ENCODE data around the gene GIT2.

The GIT2 gene

DNA sequence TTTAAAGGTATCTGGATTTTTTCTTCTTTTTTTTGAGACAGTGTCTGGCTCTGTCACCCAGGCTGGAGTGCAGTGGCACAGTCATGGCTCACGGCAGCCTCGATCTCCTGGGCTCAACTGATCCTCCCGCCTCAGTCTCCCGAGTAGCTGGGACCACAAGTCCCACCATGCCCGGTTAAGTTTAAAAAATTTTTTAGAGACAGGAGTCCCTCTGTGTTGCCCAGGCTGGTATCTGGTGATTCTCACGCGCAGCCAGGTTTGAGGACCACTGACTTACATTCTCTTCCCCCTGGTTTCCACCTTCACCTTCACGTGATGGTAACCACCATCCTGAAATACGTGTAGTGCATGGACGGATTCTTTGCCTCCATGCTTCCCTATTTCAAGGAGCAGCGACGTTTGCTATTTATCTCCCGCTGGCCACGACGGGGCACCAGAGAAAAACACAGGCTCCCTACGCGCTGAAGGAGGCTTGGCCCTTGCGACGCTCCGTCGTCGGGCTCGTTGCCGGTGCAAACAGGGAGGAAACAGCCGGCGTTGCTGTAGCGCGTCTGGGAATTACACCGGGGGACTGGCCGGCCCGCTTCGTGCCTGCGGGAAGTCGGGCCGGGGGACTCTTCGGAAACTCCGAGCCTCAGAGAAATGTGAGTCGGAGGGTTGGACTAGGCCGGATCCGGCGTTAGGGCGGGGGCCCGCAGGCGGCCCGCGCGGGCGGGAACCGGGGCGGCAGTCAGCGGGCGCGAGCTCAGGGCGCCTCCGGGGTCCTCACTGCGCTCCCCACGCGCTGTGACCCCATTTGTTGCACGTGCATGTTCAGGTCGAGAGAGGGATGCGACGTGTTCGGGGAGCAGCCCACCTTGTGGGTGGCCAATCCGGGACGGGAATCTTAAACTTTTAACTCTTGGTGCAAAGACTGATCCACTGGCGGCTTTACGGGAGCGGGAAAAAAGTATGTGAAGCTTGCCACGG lies 96.1 kb downstream of the GIT2 start, which contains the start of gene TCHP (continued):
- TF ChIP-seq, protein P1, sequence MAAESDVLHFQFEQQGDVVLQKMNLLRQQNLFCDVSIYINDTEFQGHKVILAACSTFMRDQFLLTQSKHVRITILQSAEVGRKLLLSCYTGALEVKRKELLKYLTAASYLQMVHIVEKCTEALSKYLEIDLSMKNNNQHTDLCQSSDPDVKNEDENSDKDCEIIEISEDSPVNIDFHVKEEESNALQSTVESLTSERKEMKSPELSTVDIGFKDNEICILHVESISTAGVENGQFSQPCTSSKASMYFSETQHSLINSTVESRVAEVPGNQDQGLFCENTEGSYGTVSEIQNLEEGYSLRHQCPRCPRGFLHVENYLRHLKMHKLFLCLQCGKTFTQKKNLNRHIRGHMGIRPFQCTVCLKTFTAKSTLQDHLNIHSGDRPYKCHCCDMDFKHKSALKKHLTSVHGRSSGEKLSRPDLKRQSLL (tag by site-specific recombination; IDR thresholded peaks at IDR 0.05), result peak; percentile 4; the same call in 1 of the 2 replicates
- TF ChIP-seq, protein P2, sequence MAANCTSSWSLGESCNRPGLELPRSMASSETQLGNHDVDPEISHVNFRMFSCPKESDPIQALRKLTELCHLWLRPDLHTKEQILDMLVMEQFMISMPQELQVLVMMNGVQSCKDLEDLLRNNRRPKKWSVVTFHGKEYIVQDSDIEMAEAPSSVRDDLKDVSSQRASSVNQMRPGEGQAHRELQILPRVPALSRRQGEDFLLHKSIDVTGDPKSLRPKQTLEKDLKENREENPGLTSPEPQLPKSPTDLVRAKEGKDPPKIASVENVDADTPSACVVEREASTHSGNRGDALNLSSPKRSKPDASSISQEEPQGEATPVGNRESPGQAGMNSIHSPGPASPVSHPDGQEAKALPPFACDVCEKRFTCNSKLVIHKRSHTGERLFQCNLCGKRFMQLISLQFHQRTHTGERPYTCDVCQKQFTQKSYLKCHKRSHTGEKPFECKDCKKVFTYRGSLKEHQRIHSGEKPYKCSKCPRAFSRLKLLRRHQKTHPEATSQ (tag by site-specific recombination; IDR thresholded peaks at IDR 0.05), result 0 out of 2 replicates have a peak, but pooled peaks have one; percentile 32
- TF ChIP-seq ZNF768 (tag by site-specific recombination; IDR thresholded peaks at IDR 0.05) (0 out of 2 replicates have a peak, but pooled peaks have one; percentile 5), KLF16 (tag by site-specific recombination; IDR thresholded peaks at IDR 0.05) (0 out of 2 replicates have a peak, but pooled peaks have one; percentile 31), IKZF3 (tag by site-specific recombination; IDR thresholded peaks at IDR 0.05) (peak; percentile 6; the same call in 1 of the 2 replicates), SCRT2 (tag by site-specific recombination; IDR thresholded peaks at IDR 0.05) (peak; percentile 51), ZNF792 (tag by site-specific recombination; IDR thresholded peaks at IDR 0.05) (0 out of 2 replicates have a peak, but pooled peaks have one; percentile 24), GLIS2 (tag by site-specific recombination; IDR thresholded peaks at IDR 0.05) (peak; percentile 56; the same call in 1 of the 2 replicates), ZNF776 (tag by site-specific recombination; IDR thresholded peaks at IDR 0.05; ENCODE audit: borderline replicate concordance) (no peak), ZNF777 (tag by site-specific recombination; IDR thresholded peaks at IDR 0.05; ENCODE audit: borderline replicate concordance) (peak; percentile 74; the same call in 1 of the 2 replicates), ZSCAN16 (tag by site-specific recombination; IDR thresholded peaks at IDR 0.05) (peak; percentile 76; the same call in 1 of the 2 replicates), ZNF274 (IDR thresholded peaks at IDR 0.05; ENCODE audit: low read length) (no peak), ZNF274 (tag by site-specific recombination; IDR thresholded peaks at IDR 0.05; ENCODE audit: borderline replicate concordance) (no peak), KLF7 (tag by site-specific recombination; IDR thresholded peaks at IDR 0.05; ENCODE audit: borderline replicate concordance) (0 out of 2 replicates have a peak, but pooled peaks have one; percentile 12), ZNF677 (tag by site-specific recombination; IDR thresholded peaks at IDR 0.05) (no peak), SP7 (tag by site-specific recombination; IDR thresholded peaks at IDR 0.05) (peak; percentile 68), ZNF76 (tag by site-specific recombination; IDR thresholded peaks at IDR 0.05; ENCODE audit: borderline replicate concordance, low read depth) (peak; percentile 69; the same call in 1 of the 2 replicates), ZNF214 (tag by site-specific recombination; IDR thresholded peaks at IDR 0.05; ENCODE audit: borderline replicate concordance) (no peak), ZNF335 (tag by site-specific recombination; conservative IDR thresholded peaks at IDR 0.05) (peak; percentile 97)
- TF ChIP-seq, protein P3, sequence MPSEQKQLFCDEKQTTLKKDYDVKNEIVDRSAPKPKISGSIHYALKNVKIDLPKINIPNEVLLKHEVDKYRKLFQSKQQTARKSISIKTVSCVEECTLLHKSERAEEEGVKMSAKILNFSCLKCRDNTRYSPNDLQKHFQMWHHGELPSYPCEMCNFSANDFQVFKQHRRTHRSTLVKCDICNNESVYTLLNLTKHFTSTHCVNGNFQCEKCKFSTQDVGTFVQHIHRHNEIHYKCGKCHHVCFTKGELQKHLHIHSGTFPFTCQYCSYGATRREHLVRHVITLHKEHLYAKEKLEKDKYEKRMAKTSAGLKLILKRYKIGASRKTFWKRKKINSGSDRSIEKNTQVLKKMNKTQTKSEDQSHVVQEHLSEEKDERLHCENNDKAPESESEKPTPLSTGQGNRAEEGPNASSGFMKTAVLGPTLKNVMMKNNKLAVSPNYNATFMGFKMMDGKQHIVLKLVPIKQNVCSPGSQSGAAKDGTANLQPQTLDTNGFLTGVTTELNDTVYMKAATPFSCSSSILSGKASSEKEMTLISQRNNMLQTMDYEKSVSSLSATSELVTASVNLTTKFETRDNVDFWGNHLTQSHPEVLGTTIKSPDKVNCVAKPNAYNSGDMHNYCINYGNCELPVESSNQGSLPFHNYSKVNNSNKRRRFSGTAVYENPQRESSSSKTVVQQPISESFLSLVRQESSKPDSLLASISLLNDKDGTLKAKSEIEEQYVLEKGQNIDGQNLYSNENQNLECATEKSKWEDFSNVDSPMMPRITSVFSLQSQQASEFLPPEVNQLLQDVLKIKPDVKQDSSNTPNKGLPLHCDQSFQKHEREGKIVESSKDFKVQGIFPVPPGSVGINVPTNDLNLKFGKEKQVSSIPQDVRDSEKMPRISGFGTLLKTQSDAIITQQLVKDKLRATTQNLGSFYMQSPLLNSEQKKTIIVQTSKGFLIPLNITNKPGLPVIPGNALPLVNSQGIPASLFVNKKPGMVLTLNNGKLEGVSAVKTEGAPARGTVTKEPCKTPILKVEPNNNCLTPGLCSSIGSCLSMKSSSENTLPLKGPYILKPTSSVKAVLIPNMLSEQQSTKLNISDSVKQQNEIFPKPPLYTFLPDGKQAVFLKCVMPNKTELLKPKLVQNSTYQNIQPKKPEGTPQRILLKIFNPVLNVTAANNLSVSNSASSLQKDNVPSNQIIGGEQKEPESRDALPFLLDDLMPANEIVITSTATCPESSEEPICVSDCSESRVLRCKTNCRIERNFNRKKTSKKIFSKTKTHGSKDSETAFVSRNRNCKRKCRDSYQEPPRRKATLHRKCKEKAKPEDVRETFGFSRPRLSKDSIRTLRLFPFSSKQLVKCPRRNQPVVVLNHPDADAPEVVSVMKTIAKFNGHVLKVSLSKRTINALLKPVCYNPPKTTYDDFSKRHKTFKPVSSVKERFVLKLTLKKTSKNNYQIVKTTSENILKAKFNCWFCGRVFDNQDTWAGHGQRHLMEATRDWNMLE (tag by site-specific recombination; conservative IDR thresholded peaks at IDR 0.05; ENCODE audit: low read depth), result no peak
- TF ChIP-seq, protein P4, sequence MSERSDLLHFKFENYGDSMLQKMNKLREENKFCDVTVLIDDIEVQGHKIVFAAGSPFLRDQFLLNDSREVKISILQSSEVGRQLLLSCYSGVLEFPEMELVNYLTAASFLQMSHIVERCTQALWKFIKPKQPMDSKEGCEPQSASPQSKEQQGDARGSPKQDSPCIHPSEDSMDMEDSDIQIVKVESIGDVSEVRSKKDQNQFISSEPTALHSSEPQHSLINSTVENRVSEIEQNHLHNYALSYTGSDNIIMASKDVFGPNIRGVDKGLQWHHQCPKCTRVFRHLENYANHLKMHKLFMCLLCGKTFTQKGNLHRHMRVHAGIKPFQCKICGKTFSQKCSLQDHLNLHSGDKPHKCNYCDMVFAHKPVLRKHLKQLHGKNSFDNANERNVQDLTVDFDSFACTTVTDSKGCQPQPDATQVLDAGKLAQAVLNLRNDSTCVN (tag by site-specific recombination; optimal IDR thresholded peaks at IDR 0.05), result peak; percentile 88
- TF ChIP-seq, protein P5, sequence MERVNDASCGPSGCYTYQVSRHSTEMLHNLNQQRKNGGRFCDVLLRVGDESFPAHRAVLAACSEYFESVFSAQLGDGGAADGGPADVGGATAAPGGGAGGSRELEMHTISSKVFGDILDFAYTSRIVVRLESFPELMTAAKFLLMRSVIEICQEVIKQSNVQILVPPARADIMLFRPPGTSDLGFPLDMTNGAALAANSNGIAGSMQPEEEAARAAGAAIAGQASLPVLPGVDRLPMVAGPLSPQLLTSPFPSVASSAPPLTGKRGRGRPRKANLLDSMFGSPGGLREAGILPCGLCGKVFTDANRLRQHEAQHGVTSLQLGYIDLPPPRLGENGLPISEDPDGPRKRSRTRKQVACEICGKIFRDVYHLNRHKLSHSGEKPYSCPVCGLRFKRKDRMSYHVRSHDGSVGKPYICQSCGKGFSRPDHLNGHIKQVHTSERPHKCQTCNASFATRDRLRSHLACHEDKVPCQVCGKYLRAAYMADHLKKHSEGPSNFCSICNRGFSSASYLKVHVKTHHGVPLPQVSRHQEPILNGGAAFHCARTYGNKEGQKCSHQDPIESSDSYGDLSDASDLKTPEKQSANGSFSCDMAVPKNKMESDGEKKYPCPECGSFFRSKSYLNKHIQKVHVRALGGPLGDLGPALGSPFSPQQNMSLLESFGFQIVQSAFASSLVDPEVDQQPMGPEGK (tag by site-specific recombination; IDR thresholded peaks at IDR 0.05), result peak; percentile 62
